Right forelimb (tissue), 1 donor: ENCODE measurements around the gene SLC17A3.

Source experiments
- DNase-seq: peaks from one replicate; pipeline ENCODE4 v3.0.0-alpha.2; 2018

Gene SLC17A3

GRCh38 chr6:25889877-25890853, 16.1 kb upstream of the SLC17A3 start:
- no peak for DNase-seq

- DNase-seq: no peak
These were observed 14.6 kb upstream of the SLC17A3 start for GRCh38 chr6:25888626-25889025.

- DNase-seq: no peak
These were observed 12.0 kb upstream of the SLC17A3 start for GRCh38 chr6:25886066-25886465.

- no peak for DNase-seq
These were observed 9.9 kb upstream of the SLC17A3 start for GRCh38 chr6:25883991-25884390.

GRCh38 chr6:25883536-25883935, 9.5 kb upstream of the SLC17A3 start:
- no peak for DNase-seq

GRCh38 chr6:25882051-25882496, 8.0 kb upstream of the SLC17A3 start:
- no peak for DNase-seq

- DNase-seq: no peak
These were observed 6.6 kb upstream of the SLC17A3 start for GRCh38 chr6:25880601-25881000.

GRCh38 chr6:25878721-25879322, 4.8 kb upstream of the SLC17A3 start:
- no peak for DNase-seq

- no peak for DNase-seq
These were observed 2.0 kb upstream of the SLC17A3 start for GRCh38 chr6:25875926-25876602.

- no peak for DNase-seq
These were observed 1.5 kb upstream of the SLC17A3 start for GRCh38 chr6:25875563-25875905.

GRCh38 chr6:25874822-25875562, 949 bp upstream of the SLC17A3 start:
- no peak for DNase-seq

GRCh38 chr6:25872814-25873213, 1.2 kb downstream of the SLC17A3 start:
- no peak for DNase-seq

GRCh38 chr6:25869840-25870239, 4.2 kb downstream of the SLC17A3 start:
- DNase-seq: no peak

- DNase-seq: no peak
These were observed 5.4 kb downstream of the SLC17A3 start for GRCh38 chr6:25868436-25869183.

- DNase-seq: no peak
These were observed 8.0 kb downstream of the SLC17A3 start for GRCh38 chr6:25866011-25866410.

GRCh38 chr6:25863360-25863759, 10.7 kb downstream of the SLC17A3 start:
- DNase-seq: no peak

- no peak for DNase-seq
These were observed 11.8 kb downstream of the SLC17A3 start for GRCh38 chr6:25862199-25862598.

GRCh38 chr6:25852756-25853155, 21.3 kb downstream of the SLC17A3 start:
- DNase-seq: no peak

GRCh38 chr6:25851961-25852360, 22.1 kb downstream of the SLC17A3 start:
- DNase-seq: no peak

GRCh38 chr6:25844518-25844917, 29.5 kb downstream of the SLC17A3 start:
- no peak for DNase-seq

- DNase-seq: no peak
These were observed 31.5 kb downstream of the SLC17A3 start for GRCh38 chr6:25842526-25842925.
